HEK293 (cell line): ENCODE results near the gene CDK5R1.

ENCODE experiments used
- BCL11A ChIP-seq: fragments of 450-650 bp; formaldehyde crosslinking; IDR thresholded peaks from 2 replicates; pipeline ENCODE4 v1.5.1; 2016; ENCODE audit warnings: low read depth, missing biosample characterization, missing genetic modification characterization
- BCL11B ChIP-seq: fragments of 450-650 bp; formaldehyde crosslinking; IDR thresholded peaks from 2 replicates; pipeline ENCODE4 v1.5.1; 2016; ENCODE audit warnings: low read depth, missing biosample characterization, missing genetic modification characterization
- ELK4 ChIP-seq: IDR thresholded peaks from 2 replicates; pipeline ENCODE4 v1.6.1; 2011; ENCODE audit warnings: mild to moderate bottlenecking, low read depth, low read length, borderline replicate concordance
- GLI4 ChIP-seq: fragments of 450-650 bp; formaldehyde crosslinking; IDR thresholded peaks from 2 replicates; pipeline ENCODE4 v1.5.1; 2016; ENCODE audit warnings: missing biosample characterization, missing genetic modification characterization
- KLF1 ChIP-seq: fragments of 450-650 bp; formaldehyde crosslinking; IDR thresholded peaks from 2 replicates; pipeline ENCODE4 v1.5.1; 2016; ENCODE audit warnings: missing biosample characterization, missing genetic modification characterization
- KLF7 ChIP-seq: fragments of 450-650 bp; formaldehyde crosslinking; IDR thresholded peaks from 2 replicates; pipeline ENCODE4 v1.5.1; 2016; ENCODE audit warnings: missing biosample characterization, missing genetic modification characterization, borderline replicate concordance
- KLF8 ChIP-seq: fragments of 450-650 bp; formaldehyde crosslinking; IDR thresholded peaks from 2 replicates; pipeline ENCODE4 v1.5.1; 2016; ENCODE audit warnings: missing biosample characterization, missing genetic modification characterization
- OSR2 ChIP-seq: fragments of 450-650 bp; formaldehyde crosslinking; IDR thresholded peaks from 2 replicates; pipeline ENCODE4 v1.5.1; 2016; ENCODE audit warnings: missing biosample characterization, missing genetic modification characterization
- OVOL3 ChIP-seq: fragments of 450-650 bp; formaldehyde crosslinking; IDR thresholded peaks from 2 replicates; pipeline ENCODE4 v1.5.1; 2016; ENCODE audit warnings: missing biosample characterization, missing genetic modification characterization
- SCRT2 ChIP-seq: fragments of 450-650 bp; formaldehyde crosslinking; IDR thresholded peaks from 2 replicates; pipeline ENCODE4 v1.5.1; 2016; ENCODE audit warnings: missing biosample characterization, missing genetic modification characterization
- WT1 ChIP-seq: fragments of 450-650 bp; formaldehyde crosslinking; IDR thresholded peaks from 2 replicates; pipeline ENCODE4 v1.5.1; 2016; ENCODE audit warnings: missing biosample characterization, missing genetic modification characterization
- ZBTB17 ChIP-seq: fragments of 450-650 bp; formaldehyde crosslinking; IDR thresholded peaks from 2 replicates; pipeline ENCODE4 v1.5.1; 2016; ENCODE audit warnings: missing biosample characterization, missing genetic modification characterization
- ZBTB20 ChIP-seq: fragments of 450-650 bp; formaldehyde crosslinking; IDR thresholded peaks from 2 replicates; pipeline ENCODE4 v1.5.1; 2016; ENCODE audit warnings: missing biosample characterization, missing genetic modification characterization
- ZEB2 ChIP-seq: fragments of 450-650 bp; formaldehyde crosslinking; IDR thresholded peaks from 2 replicates; pipeline ENCODE4 v1.5.1; 2016; ENCODE audit warnings: missing biosample characterization, missing genetic modification characterization
- ZFHX2 ChIP-seq: fragments of 450-650 bp; formaldehyde crosslinking; conservative IDR thresholded peaks from 2 replicates; pipeline ENCODE4 v1.5.1; 2016; ENCODE audit warnings: missing biosample characterization, missing genetic modification characterization
- ZFP3 ChIP-seq: fragments of 450-650 bp; formaldehyde crosslinking; IDR thresholded peaks from 2 replicates; pipeline ENCODE4 v1.5.1; 2016; ENCODE audit warnings: low read depth, missing biosample characterization, missing genetic modification characterization
- ZFP41 ChIP-seq: fragments of 450-650 bp; formaldehyde crosslinking; IDR thresholded peaks from 2 replicates; pipeline ENCODE4 v1.5.1; 2016; ENCODE audit warnings: missing biosample characterization, missing genetic modification characterization, borderline replicate concordance
- ZNF112 ChIP-seq: fragments of 450-650 bp; formaldehyde crosslinking; IDR thresholded peaks from 2 replicates; pipeline ENCODE4 v1.5.0; 2017; ENCODE audit warnings: missing biosample characterization, missing genetic modification characterization
- ZNF121 ChIP-seq: fragments of 450-650 bp; formaldehyde crosslinking; IDR thresholded peaks from 2 replicates; pipeline ENCODE4 v1.5.1; 2016; ENCODE audit warnings: missing biosample characterization, missing genetic modification characterization
- ZNF16 ChIP-seq: fragments of 450-650 bp; formaldehyde crosslinking; IDR thresholded peaks from 2 replicates; pipeline ENCODE4 v1.5.1; 2016; ENCODE audit warnings: low read depth, missing biosample characterization, missing genetic modification characterization
- ZNF202 ChIP-seq: fragments of 450-650 bp; formaldehyde crosslinking; IDR thresholded peaks from 2 replicates; pipeline ENCODE4 v1.5.1; 2016; ENCODE audit warnings: missing biosample characterization, missing genetic modification characterization, borderline replicate concordance
- ZNF223 ChIP-seq: fragments of 450-650 bp; formaldehyde crosslinking; IDR thresholded peaks from 2 replicates; pipeline ENCODE4 v1.5.1; 2016; ENCODE audit warnings: missing biosample characterization, missing genetic modification characterization
- ZNF24 ChIP-seq: fragments of 450-650 bp; formaldehyde crosslinking; IDR thresholded peaks from 2 replicates; pipeline ENCODE4 v1.5.1; 2016; ENCODE audit warnings: missing biosample characterization, missing genetic modification characterization
- ZNF280C ChIP-seq: fragments of 450-650 bp; formaldehyde crosslinking; IDR thresholded peaks from 2 replicates; pipeline ENCODE4 v1.5.1; 2016; ENCODE audit warnings: missing biosample characterization, missing genetic modification characterization
- ZNF311 ChIP-seq: fragments of 450-650 bp; formaldehyde crosslinking; IDR thresholded peaks from 2 replicates; pipeline ENCODE4 v1.5.1; 2017; ENCODE audit warnings: missing biosample characterization, missing genetic modification characterization, borderline replicate concordance
- ZNF324 ChIP-seq: fragments of 450-650 bp; formaldehyde crosslinking; IDR thresholded peaks from 2 replicates; pipeline ENCODE4 v1.5.1; 2016; ENCODE audit warnings: missing biosample characterization, missing genetic modification characterization
- ZNF473 ChIP-seq: fragments of 450-650 bp; formaldehyde crosslinking; IDR thresholded peaks from 2 replicates; pipeline ENCODE4 v1.5.1; 2017; ENCODE audit warnings: missing biosample characterization, missing genetic modification characterization
- ZNF514 ChIP-seq: fragments of 450-650 bp; formaldehyde crosslinking; IDR thresholded peaks from 2 replicates; pipeline ENCODE4 v1.5.1; 2016; ENCODE audit warnings: missing biosample characterization, missing genetic modification characterization
- ZNF521 ChIP-seq: fragments of 450-650 bp; formaldehyde crosslinking; IDR thresholded peaks from 2 replicates; pipeline ENCODE4 v1.5.1; 2017; ENCODE audit warnings: missing biosample characterization, mild to moderate bottlenecking, missing genetic modification characterization
- ZNF529 ChIP-seq: fragments of 450-650 bp; formaldehyde crosslinking; IDR thresholded peaks from 2 replicates; pipeline ENCODE4 v1.5.1; 2017; ENCODE audit warnings: missing genetic modification characterization, missing biosample characterization; ENCODE audit not compliant: insufficient replicate concordance
- ZNF560 ChIP-seq: fragments of 450-650 bp; formaldehyde crosslinking; IDR thresholded peaks from 2 replicates; pipeline ENCODE4 v1.5.1; 2017; ENCODE audit warnings: missing biosample characterization, missing genetic modification characterization, borderline replicate concordance
- ZNF561 ChIP-seq: fragments of 450-650 bp; IDR thresholded peaks from 2 replicates; pipeline ENCODE4 v1.5.1; 2018; ENCODE audit warnings: missing biosample characterization, missing genetic modification characterization, borderline replicate concordance
- ZNF571 ChIP-seq: fragments of 450-650 bp; formaldehyde crosslinking; IDR thresholded peaks from 2 replicates; pipeline ENCODE4 v1.5.0; 2017; ENCODE audit warnings: missing biosample characterization, missing genetic modification characterization
- ZNF600 ChIP-seq: fragments of 450-650 bp; formaldehyde crosslinking; IDR thresholded peaks from 2 replicates; pipeline ENCODE4 v1.5.1; 2016; ENCODE audit warnings: missing biosample characterization, missing genetic modification characterization
- ZNF658 ChIP-seq: fragments of 450-650 bp; formaldehyde crosslinking; IDR thresholded peaks from 2 replicates; pipeline ENCODE4; 2016; ENCODE audit warnings: missing biosample characterization, missing genetic modification characterization
- ZNF660 ChIP-seq: fragments of 450-650 bp; IDR thresholded peaks from 2 replicates; pipeline ENCODE4 v1.5.1; 2018; ENCODE audit warnings: missing biosample characterization, mild to moderate bottlenecking, missing genetic modification characterization
- ZNF677 ChIP-seq: fragments of 450-650 bp; IDR thresholded peaks from 2 replicates; pipeline ENCODE4 v1.5.0; 2018; ENCODE audit warnings: missing biosample characterization, mild to moderate bottlenecking, missing genetic modification characterization, moderate library complexity
- ZNF701 ChIP-seq: fragments of 450-650 bp; formaldehyde crosslinking; IDR thresholded peaks from 2 replicates; pipeline ENCODE4 v1.5.1; 2016; ENCODE audit warnings: missing biosample characterization, missing genetic modification characterization
- ZNF830 ChIP-seq: fragments of 450-650 bp; IDR thresholded peaks from 2 replicates; pipeline ENCODE4 v1.5.0; 2018; ENCODE audit warnings: missing biosample characterization, missing genetic modification characterization, low read depth, mild to moderate bottlenecking, moderate library complexity

Gene CDK5R1

GRCh38 chr17:32444301-32445073, 42.3 kb upstream of the CDK5R1 start, which contains the start of gene PSMD11 (continued):
- TF ChIP-seq BCL11B (no peak), WT1 (tag by site-specific recombination) (no peak; the same call in 1 of the 2 replicates), OSR2 (tag by site-specific recombination) (0 out of 2 replicates have a peak, but pooled peaks have one; percentile 20), ZNF677 (tag by site-specific recombination) (no peak), ZNF514 (no peak), ZNF202 (tag by site-specific recombination) (no peak), ZEB2 (tag by site-specific recombination) (peak; percentile 88), ZNF660 (tag by site-specific recombination) (peak; percentile 89), ZFHX2 (tag by site-specific recombination) (peak; percentile 65), KLF7 (peak; percentile 84), KLF1 (tag by site-specific recombination) (peak; percentile 86), ZBTB20 (tag by site-specific recombination) (no peak), ZFP41 (tag by site-specific recombination) (no peak), ZNF529 (tag by site-specific recombination) (no peak), ZNF560 (tag by site-specific recombination) (no peak), ZNF561 (tag by site-specific recombination) (0 out of 2 replicates have a peak, but pooled peaks have one; percentile 72), ZNF112 (tag by site-specific recombination) (no peak), GLI4 (0 out of 2 replicates have a peak, but pooled peaks have one; percentile 30), ZFP3 (tag by site-specific recombination) (no peak), OVOL3 (tag by site-specific recombination) (no peak), ZNF311 (tag by site-specific recombination) (no peak), ZNF24 (tag by site-specific recombination) (peak; percentile 16; the same call in 1 of the 2 replicates), ZNF16 (tag by site-specific recombination) (no peak), ZNF473 (no peak), ZNF830 (tag by site-specific recombination) (no peak), BCL11A (tag by site-specific recombination) (no peak), ZBTB17 (tag by site-specific recombination) (peak; percentile 57), KLF8 (tag by site-specific recombination) (peak; percentile 91), ZNF121 (tag by site-specific recombination) (no peak), ZNF571 (tag by site-specific recombination) (no peak), SCRT2 (tag by site-specific recombination) (peak; percentile 81), ZNF223 (no peak), ZNF658 (tag by site-specific recombination) (no peak), ZNF521 (no peak), ZNF280C (tag by site-specific recombination) (no peak), ELK4 (no peak; the same call in 1 of the 2 replicates), ZNF701 (no peak), ZNF324 (tag by site-specific recombination) (peak; percentile 78), ZNF600 (no peak)
